Cardiac fibroblast (primary cell): Measurements from ENCODE around the gene NCAPH2.

ENCODE experiments used
- DNase-seq, 2 donors: peaks; one replicate each; pipeline versions ENCODE4 v3.0.0 to v3.0.0-alpha.2; 2010; ENCODE audit warnings: low read depth in 2 of 2
- H3K4me3 ChIP-seq, 2 donors: replicated peaks in 1 of 2; 1 replicate in 1 of 2; 2 replicates in 1 of 2; pipeline ENCODE4 v1.5.1; 2011; ENCODE audit warnings: low read depth in 2 of 2, low read length in 2 of 2, mild to moderate bottlenecking in 2 of 2, moderate library complexity in 1 of 2
- TF ChIP-seq, protein P1 (sequence below): IDR thresholded peaks from one replicate; pipeline ENCODE4 v1.5.1; 2011; ENCODE audit warnings: low read depth, mild to moderate bottlenecking, low read length, inconsistent platforms

The NCAPH2 gene

DNA sequence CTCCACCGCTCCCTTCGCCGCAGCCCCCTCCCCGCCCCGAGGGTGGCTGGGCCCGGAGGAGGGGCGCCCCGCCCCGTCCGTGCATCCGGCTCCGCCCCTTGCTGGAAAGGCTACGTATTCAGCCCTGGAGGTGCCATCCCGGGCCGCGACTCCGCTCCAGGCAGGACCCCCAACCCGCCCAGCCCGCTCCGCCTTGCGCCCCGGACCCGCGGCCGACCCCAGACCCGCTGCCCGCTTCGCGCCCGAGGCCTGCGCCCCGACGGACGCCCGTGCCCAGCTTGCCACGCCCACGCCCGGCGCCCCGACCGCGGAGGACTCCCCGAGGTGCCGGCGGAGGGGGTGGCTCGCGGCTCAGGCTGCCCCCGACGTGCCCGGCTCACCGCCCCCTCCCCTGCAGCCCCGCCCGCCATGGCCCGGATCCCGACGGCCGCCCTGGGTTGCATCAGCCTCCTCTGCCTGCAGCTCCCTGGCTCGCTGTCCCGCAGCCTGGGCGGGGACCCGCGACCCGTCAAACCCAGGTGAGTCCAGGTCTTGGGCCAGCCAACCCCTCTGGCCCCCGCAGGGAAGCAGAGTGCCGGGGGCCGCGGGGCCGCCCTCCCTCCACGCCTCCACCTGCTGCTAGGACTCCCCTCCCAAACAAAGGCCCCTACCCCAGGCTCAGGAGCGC, 26.5 kb upstream of the NCAPH2 start, which contains the start of gene ADM2:
TSS of gene ADM2 (plus strand) at position 104 of the 667 bp plus-strand sequence. CDS start at position 409, 305 bp downstream.
- peak in 1 of 2 donors; percentile 26 for DNase-seq
- TF ChIP-seq, protein P1, sequence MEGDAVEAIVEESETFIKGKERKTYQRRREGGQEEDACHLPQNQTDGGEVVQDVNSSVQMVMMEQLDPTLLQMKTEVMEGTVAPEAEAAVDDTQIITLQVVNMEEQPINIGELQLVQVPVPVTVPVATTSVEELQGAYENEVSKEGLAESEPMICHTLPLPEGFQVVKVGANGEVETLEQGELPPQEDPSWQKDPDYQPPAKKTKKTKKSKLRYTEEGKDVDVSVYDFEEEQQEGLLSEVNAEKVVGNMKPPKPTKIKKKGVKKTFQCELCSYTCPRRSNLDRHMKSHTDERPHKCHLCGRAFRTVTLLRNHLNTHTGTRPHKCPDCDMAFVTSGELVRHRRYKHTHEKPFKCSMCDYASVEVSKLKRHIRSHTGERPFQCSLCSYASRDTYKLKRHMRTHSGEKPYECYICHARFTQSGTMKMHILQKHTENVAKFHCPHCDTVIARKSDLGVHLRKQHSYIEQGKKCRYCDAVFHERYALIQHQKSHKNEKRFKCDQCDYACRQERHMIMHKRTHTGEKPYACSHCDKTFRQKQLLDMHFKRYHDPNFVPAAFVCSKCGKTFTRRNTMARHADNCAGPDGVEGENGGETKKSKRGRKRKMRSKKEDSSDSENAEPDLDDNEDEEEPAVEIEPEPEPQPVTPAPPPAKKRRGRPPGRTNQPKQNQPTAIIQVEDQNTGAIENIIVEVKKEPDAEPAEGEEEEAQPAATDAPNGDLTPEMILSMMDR, result no peak
- peak within 1 kb of the TSS; percentile 52 to 67 for H3K4me3 ChIP-seq

DNA sequence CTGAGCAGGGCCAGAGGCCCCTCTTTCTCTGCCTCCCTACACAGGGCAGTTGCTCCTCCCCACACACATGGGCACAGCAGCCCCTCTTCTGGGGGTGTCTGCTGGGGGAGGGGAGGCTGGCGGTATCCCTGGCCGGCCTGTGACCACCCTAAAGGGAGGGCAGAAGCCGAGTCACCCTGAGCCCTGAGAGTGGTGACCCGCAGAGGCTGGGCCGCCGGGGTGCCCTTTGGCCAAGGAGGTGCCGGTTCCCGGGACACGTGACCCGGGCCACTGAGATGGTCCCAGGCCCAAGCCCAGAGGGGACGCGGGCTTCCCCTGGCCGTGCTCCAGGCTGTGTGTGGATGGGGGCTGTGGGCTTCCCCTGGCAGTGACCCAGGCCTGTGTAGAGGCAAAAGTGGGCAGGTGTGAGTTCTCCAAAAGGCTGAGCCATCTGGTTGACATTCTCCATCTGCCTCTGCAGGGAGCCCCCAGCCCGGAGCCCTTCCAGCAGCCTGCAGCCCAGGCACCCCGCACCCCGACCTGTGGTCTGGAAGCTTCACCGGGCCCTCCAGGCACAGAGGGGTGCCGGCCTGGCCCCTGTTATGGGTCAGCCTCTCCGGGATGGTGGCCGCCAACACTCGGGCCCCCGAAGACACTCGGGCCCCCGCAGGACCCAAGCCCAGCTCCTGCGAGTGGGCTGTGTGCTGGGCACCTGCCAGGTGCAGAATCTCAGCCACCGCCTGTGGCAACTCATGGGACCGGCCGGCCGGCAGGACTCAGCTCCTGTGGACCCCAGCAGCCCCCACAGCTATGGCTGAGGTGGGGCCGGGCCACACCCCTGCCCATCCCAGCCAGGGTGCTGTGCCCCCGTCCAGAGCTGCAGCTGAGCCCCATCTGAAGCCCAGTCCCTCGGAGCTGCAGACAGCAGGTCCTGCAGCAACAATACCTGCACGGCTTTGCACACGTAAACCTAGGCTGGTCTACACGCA, 25.6 kb upstream of the NCAPH2 start:
- TF ChIP-seq, protein P1, result no peak
- peak overlapping the region; percentile 52 to 67 for H3K4me3 ChIP-seq
- DNase-seq, result no peak

DNA sequence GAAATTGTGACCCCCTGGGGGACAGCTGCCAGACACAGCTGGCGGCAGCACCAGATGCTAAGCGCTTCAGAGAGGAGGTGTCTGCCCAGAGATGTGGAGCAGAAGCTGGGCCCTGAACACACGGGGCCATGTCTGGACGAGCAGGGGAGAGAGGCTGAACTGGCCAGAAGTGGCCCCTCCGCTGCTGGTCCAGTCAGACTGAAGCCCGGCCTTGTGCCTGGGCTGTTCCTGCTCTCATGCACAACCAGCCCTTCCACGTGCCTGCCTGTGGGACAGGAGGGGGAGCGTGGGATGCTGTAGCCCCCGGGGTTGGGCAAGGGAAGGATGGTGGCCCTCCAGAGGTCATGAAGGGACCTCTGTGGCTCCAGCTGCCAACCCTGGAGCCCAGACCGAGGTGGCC, 24.9 kb upstream of the NCAPH2 start:
- TF ChIP-seq, protein P1, result no peak
- DNase-seq, result no peak
- no peak overlapping the region for H3K4me3 ChIP-seq

DNA sequence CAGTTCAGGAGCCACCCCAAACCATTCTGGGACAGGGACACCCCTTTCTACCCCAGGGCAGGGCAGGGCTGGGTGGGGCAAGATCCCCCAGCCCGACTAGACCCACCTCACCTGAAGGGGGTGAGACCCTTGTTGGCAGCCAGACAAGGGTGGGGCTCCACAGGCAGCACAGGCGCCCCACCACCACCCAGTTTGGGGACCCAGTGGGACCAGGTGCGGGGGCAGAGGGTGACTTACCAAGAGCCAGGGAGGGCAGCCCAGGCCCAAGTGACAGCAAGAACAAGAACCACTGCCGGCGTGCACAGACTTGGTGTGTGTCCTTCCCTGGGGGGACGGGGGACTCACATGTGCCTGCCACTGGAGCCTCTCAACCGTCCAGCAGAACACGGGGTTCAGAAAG, 24.5 kb upstream of the NCAPH2 start:
- DNase-seq, result no peak
- TF ChIP-seq, protein P1, result no peak
- no peak overlapping the region for H3K4me3 ChIP-seq

DNA sequence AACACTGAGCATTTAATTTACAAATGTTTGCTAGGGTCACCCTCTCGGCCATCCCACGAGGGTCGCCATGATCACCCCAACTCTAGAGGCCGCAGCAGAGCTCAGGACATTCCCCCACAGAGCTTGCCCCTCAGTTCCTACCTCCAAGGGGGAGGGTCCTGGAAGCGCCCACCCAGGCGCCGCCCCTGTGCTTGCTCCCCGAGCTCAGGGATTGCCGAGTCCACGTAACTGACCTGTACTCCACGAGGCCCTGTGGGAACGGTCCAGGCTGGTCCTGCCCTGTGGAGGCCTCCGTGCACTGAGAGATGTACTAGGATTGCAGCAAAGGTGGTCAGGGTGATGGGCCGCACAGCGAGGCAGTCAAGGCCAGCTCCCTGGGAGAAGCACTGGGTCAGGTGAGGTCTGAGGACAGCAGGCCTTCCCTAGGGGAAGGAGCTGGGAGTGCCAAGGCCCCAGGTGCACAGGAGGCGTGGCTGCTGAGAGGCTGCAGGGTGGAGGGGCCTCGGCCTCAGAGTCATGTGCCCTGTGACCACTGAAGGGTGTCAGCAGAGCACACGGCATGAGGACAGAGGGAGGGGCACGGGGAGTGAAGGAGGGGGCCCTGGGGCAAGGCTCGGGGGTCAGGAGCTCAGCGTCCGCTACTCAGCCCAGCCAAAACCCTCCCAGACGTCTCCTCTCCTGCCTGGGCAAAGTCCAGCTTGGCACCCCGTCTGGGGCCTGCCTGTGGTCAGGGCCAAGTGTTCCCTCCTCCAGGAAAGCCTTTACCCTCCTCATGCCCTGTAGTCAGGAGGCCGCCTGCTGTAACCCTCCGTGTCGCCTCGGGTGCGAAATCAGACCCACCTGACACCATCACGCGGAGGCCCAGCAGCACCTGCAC, 23.8 kb upstream of the NCAPH2 start:
- no peak overlapping the region for H3K4me3 ChIP-seq
- TF ChIP-seq, protein P1, result no peak
- DNase-seq, result no peak
